NCI-H2171 treated with DMSO at 0.1 percent for 48 hours (cell line): ENCODE data around the gene ATG7.

ENCODE experiments used
- DNase-seq: peaks from one replicate; lab custom pipeline; 2025; lab: John Stamatoyannopoulos, UW

Gene ATG7

GRCh38 chr3:11554666-11555065, 282.5 kb downstream of the ATG7 start:
- DNase-seq = no peak

- no peak for DNase-seq
Measured at GRCh38 chr3:11555211-11555782, 283.1 kb downstream of the ATG7 start.

- DNase-seq = no peak
Measured at GRCh38 chr3:11555881-11556633, 283.9 kb downstream of the ATG7 start.

GRCh38 chr3:11556851-11557644, 284.9 kb downstream of the ATG7 start:
- DNase-seq = peak; percentile 42

- DNase-seq = no peak
Measured at GRCh38 chr3:11558002-11558401, 285.8 kb downstream of the ATG7 start.

GRCh38 chr3:11558411-11558903, 286.3 kb downstream of the ATG7 start:
- DNase-seq = no peak

GRCh38 chr3:11558918-11559815, 287.0 kb downstream of the ATG7 start:
- DNase-seq = no peak

- DNase-seq = no peak
Measured at GRCh38 chr3:11559816-11560633, 287.8 kb downstream of the ATG7 start.

- no peak for DNase-seq
Measured at GRCh38 chr3:11560746-11561145, 288.5 kb downstream of the ATG7 start.

- DNase-seq = no peak
Measured at GRCh38 chr3:11562277-11562881, 290.2 kb downstream of the ATG7 start.

GRCh38 chr3:11563159-11563864, 291.1 kb downstream of the ATG7 start:
- DNase-seq = no peak

GRCh38 chr3:11563865-11564185, 291.6 kb downstream of the ATG7 start:
- peak; percentile 37 for DNase-seq

GRCh38 chr3:11564577-11565001, 292.4 kb downstream of the ATG7 start:
- no peak for DNase-seq

- no peak for DNase-seq
Measured at GRCh38 chr3:11565072-11565471, 292.9 kb downstream of the ATG7 start.

GRCh38 chr3:11565492-11565891, 293.3 kb downstream of the ATG7 start:
- DNase-seq = no peak

- no peak for DNase-seq
Measured at GRCh38 chr3:11565932-11566331, 293.7 kb downstream of the ATG7 start.

- DNase-seq = no peak
Measured at GRCh38 chr3:11566478-11566877, 294.3 kb downstream of the ATG7 start.

GRCh38 chr3:11566916-11567315, 294.7 kb downstream of the ATG7 start:
- no peak for DNase-seq

GRCh38 chr3:11567516-11568467, 295.6 kb downstream of the ATG7 start:
- DNase-seq = no peak
